Loucy (cell line): ENCODE measurements around the gene DR1.

Source experiments
- CTCF ChIP-seq: fragments of 200-600 bp; sonication (generic); conservative IDR thresholded peaks from 2 replicates; pipeline ENCODE4 v1.5.1; 2014; ENCODE audit warnings: mild to moderate bottlenecking, antibody characterized with exemption, low read length
- EZH2phosphoT487 ChIP-seq: fragments of 200-600 bp; IDR thresholded peaks from 2 replicates; pipeline ENCODE4 v1.6.1; 2018; ENCODE audit warnings: antibody characterized with exemption, mild to moderate bottlenecking, moderate library complexity, borderline replicate concordance

GRCh38 chr1:93304716-93305138, 41.0 kb upstream of the DR1 start:
- TF ChIP-seq EZH2phosphoT487 (no peak), CTCF (peak; percentile 98)
